GM18526 (cell line): ENCODE data around the gene ALOXE3.

Experiments
- POLR2A ChIP-seq: IDR thresholded peaks from 3 replicates; pipeline ENCODE4 v1.6.1; 2011; ENCODE audit not compliant: insufficient read length; ENCODE audit errors: extremely low read depth

ALOXE3 gene

GRCh38 chr17:8082292-8082691, 36.0 kb downstream of the ALOXE3 start:
- TF ChIP-seq POLR2A = no peak

- TF ChIP-seq POLR2A = no peak
Measured at GRCh38 chr17:8081876-8082275, 36.4 kb downstream of the ALOXE3 start.

GRCh38 chr17:8080799-8081219, 37.5 kb downstream of the ALOXE3 start:
- TF ChIP-seq POLR2A = no peak

- TF ChIP-seq POLR2A = no peak
Measured at GRCh38 chr17:8080208-8080798, 38.0 kb downstream of the ALOXE3 start.

- no peak for TF ChIP-seq POLR2A
Measured at GRCh38 chr17:8079291-8080207, 38.8 kb downstream of the ALOXE3 start.

- TF ChIP-seq POLR2A = no peak
Measured at GRCh38 chr17:8076502-8077266, 41.6 kb downstream of the ALOXE3 start.

- TF ChIP-seq POLR2A = no peak
Measured at GRCh38 chr17:8075574-8076342, 42.6 kb downstream of the ALOXE3 start.

- TF ChIP-seq POLR2A = no peak
Measured at GRCh38 chr17:8075081-8075480, 43.2 kb downstream of the ALOXE3 start.

- no peak for TF ChIP-seq POLR2A
Measured at GRCh38 chr17:8074554-8074953, 43.8 kb downstream of the ALOXE3 start.

- TF ChIP-seq POLR2A = no peak
Measured at GRCh38 chr17:8073627-8074484, 44.5 kb downstream of the ALOXE3 start.

GRCh38 chr17:8072729-8073461, 45.4 kb downstream of the ALOXE3 start:
- TF ChIP-seq POLR2A = no peak

- TF ChIP-seq POLR2A = no peak
Measured at GRCh38 chr17:8072341-8072728, 46.0 kb downstream of the ALOXE3 start.

GRCh38 chr17:8071496-8071895, 46.8 kb downstream of the ALOXE3 start:
- no peak for TF ChIP-seq POLR2A

GRCh38 chr17:8069587-8069860, 48.8 kb downstream of the ALOXE3 start:
- TF ChIP-seq POLR2A = no peak
